H1 (cell line): ENCODE measurements around the gene CDC123. TPM values are rescaled to one million over a fixed set of nuclear protein-coding genes. Genes with fewer than 3 reads are reported as not detected.

Experiments
- CBX5 ChIP-seq: fragments of 300-800, 300-1000 bp; sonication (generic); IDR thresholded peaks from 2 replicates; pipeline ENCODE4 v1.7.1; 2016; ENCODE audit warnings: antibody characterized with exemption, low read length, low read depth
- EP300 ChIP-seq, 2 experiments: IDR thresholded peaks; 1 replicate in 1 of 2; 2 replicates in 1 of 2; pipeline ENCODE4 v1.6.1; 2011 to 2012; ENCODE audit warnings: low read depth in 2 of 2, low read length in 2 of 2, mild to moderate bottlenecking in 2 of 2, borderline replicate concordance in 1 of 2, inconsistent platforms in 1 of 2, moderate library complexity in 1 of 2
- POU5F1 ChIP-seq: IDR thresholded peaks from 2 replicates; pipeline ENCODE4 v1.6.1; 2011; ENCODE audit warnings: low read depth, mild to moderate bottlenecking, low read length, moderate library complexity
- SP2 ChIP-seq: IDR thresholded peaks from 2 replicates; pipeline ENCODE4 v1.6.1; 2012; ENCODE audit warnings: mild to moderate bottlenecking, low read length, inconsistent platforms
- polyA plus RNA-seq, 7 experiments: library from polyadenylated mRNA; depleted of rRNA in 3 of 7; stranded (reverse) in 5 of 7; unstranded in 2 of 7; fragments of >200 nt in 5 of 7; fragments of 200-250 nt in 2 of 7; gene quantifications; 1 replicate in 5 of 7; 2 replicates in 1 of 7; 4 replicates in 1 of 7; pipeline versions ENCODE4 v1.2.1 to v1.2.3, GENCODE V29; 2011 to 2013; ENCODE audit warnings: missing spikeins in 2 of 7, mixed read lengths in 2 of 7
- total RNA-seq: library from RNA; stranded (reverse); fragmentation: NEBNext Ultra II Directional; extraction: Animal tissue kit (Norgen Biotek cat#: 25700); gene quantifications from 2 replicates; pipeline ENCODE4 v1.2.1, GENCODE V29; 2021
- TF ChIP-seq, protein P1 (sequence below): fragments of 300-600 bp; sonication (generic); IDR thresholded peaks from 2 replicates; pipeline ENCODE4 v1.7.1; 2012; ENCODE audit warnings: low read length, moderate library complexity, mild to moderate bottlenecking, inconsistent platforms; ENCODE audit not compliant: insufficient replicate concordance
- TF ChIP-seq, protein P2 (sequence below), 3 experiments: IDR thresholded peaks; 1 replicate in 2 of 3; 2 replicates in 1 of 3; pipeline versions ENCODE4 v1.5.1 to v1.6.1; 2011; ENCODE audit warnings: low read length in 3 of 3, mild to moderate bottlenecking in 3 of 3, inconsistent platforms in 2 of 3, low read depth in 1 of 3, moderate library complexity in 1 of 3; ENCODE audit not compliant: insufficient read depth in 1 of 3; ENCODE audit errors: control extremely low read depth in 1 of 3

CDC123 gene
- total and polyA plus RNA-seq, 2 of the 8 experiments (the other 6 are each of a cell fraction or from before 2014, with no cell fraction given), result 115 to 202 TPM

DNA sequence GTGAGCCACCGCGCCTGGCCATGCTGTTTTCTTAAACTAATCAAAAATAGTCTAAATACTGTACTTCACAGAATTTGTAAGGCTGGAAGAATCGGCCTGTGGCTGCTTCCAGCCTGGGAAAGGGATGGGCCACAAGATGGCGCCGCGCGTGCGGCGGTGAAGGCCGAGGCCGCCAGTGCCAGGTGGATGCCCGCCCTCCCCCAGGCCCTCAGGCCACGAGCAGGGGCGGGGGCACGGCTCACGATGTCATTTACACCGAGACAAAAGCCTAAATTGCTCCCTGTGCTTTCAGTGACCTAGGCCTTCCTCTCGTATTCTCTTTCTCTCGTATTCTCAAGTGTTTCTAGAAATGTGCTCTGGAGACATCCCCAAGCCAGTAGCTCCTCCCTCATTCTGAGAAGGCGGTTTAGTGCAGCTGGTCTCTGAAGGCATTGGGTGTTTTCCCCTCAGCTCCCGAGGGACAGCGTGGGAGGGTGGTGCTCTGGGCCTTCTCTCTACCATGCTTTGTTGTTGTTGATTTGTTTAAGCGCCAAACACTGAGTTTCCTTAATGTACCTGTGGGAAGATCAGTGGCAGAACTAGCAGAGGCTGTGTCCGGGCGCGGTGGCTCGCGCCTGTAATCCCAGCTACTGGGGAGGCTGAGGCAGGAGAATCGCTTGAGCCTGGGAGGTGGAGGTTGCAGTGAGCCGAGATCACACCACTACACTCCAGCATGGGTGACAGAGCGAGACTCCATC, 68.4 kb downstream of the CDC123 start (continued):
- TF ChIP-seq, protein P1, sequence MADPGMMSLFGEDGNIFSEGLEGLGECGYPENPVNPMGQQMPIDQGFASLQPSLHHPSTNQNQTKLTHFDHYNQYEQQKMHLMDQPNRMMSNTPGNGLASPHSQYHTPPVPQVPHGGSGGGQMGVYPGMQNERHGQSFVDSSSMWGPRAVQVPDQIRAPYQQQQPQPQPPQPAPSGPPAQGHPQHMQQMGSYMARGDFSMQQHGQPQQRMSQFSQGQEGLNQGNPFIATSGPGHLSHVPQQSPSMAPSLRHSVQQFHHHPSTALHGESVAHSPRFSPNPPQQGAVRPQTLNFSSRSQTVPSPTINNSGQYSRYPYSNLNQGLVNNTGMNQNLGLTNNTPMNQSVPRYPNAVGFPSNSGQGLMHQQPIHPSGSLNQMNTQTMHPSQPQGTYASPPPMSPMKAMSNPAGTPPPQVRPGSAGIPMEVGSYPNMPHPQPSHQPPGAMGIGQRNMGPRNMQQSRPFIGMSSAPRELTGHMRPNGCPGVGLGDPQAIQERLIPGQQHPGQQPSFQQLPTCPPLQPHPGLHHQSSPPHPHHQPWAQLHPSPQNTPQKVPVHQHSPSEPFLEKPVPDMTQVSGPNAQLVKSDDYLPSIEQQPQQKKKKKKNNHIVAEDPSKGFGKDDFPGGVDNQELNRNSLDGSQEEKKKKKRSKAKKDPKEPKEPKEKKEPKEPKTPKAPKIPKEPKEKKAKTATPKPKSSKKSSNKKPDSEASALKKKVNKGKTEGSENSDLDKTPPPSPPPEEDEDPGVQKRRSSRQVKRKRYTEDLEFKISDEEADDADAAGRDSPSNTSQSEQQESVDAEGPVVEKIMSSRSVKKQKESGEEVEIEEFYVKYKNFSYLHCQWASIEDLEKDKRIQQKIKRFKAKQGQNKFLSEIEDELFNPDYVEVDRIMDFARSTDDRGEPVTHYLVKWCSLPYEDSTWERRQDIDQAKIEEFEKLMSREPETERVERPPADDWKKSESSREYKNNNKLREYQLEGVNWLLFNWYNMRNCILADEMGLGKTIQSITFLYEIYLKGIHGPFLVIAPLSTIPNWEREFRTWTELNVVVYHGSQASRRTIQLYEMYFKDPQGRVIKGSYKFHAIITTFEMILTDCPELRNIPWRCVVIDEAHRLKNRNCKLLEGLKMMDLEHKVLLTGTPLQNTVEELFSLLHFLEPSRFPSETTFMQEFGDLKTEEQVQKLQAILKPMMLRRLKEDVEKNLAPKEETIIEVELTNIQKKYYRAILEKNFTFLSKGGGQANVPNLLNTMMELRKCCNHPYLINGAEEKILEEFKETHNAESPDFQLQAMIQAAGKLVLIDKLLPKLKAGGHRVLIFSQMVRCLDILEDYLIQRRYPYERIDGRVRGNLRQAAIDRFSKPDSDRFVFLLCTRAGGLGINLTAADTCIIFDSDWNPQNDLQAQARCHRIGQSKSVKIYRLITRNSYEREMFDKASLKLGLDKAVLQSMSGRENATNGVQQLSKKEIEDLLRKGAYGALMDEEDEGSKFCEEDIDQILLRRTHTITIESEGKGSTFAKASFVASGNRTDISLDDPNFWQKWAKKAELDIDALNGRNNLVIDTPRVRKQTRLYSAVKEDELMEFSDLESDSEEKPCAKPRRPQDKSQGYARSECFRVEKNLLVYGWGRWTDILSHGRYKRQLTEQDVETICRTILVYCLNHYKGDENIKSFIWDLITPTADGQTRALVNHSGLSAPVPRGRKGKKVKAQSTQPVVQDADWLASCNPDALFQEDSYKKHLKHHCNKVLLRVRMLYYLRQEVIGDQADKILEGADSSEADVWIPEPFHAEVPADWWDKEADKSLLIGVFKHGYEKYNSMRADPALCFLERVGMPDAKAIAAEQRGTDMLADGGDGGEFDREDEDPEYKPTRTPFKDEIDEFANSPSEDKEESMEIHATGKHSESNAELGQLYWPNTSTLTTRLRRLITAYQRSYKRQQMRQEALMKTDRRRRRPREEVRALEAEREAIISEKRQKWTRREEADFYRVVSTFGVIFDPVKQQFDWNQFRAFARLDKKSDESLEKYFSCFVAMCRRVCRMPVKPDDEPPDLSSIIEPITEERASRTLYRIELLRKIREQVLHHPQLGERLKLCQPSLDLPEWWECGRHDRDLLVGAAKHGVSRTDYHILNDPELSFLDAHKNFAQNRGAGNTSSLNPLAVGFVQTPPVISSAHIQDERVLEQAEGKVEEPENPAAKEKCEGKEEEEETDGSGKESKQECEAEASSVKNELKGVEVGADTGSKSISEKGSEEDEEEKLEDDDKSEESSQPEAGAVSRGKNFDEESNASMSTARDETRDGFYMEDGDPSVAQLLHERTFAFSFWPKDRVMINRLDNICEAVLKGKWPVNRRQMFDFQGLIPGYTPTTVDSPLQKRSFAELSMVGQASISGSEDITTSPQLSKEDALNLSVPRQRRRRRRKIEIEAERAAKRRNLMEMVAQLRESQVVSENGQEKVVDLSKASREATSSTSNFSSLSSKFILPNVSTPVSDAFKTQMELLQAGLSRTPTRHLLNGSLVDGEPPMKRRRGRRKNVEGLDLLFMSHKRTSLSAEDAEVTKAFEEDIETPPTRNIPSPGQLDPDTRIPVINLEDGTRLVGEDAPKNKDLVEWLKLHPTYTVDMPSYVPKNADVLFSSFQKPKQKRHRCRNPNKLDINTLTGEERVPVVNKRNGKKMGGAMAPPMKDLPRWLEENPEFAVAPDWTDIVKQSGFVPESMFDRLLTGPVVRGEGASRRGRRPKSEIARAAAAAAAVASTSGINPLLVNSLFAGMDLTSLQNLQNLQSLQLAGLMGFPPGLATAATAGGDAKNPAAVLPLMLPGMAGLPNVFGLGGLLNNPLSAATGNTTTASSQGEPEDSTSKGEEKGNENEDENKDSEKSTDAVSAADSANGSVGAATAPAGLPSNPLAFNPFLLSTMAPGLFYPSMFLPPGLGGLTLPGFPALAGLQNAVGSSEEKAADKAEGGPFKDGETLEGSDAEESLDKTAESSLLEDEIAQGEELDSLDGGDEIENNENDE, result no peak
- TF ChIP-seq, protein P2, sequence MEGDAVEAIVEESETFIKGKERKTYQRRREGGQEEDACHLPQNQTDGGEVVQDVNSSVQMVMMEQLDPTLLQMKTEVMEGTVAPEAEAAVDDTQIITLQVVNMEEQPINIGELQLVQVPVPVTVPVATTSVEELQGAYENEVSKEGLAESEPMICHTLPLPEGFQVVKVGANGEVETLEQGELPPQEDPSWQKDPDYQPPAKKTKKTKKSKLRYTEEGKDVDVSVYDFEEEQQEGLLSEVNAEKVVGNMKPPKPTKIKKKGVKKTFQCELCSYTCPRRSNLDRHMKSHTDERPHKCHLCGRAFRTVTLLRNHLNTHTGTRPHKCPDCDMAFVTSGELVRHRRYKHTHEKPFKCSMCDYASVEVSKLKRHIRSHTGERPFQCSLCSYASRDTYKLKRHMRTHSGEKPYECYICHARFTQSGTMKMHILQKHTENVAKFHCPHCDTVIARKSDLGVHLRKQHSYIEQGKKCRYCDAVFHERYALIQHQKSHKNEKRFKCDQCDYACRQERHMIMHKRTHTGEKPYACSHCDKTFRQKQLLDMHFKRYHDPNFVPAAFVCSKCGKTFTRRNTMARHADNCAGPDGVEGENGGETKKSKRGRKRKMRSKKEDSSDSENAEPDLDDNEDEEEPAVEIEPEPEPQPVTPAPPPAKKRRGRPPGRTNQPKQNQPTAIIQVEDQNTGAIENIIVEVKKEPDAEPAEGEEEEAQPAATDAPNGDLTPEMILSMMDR (IDR thresholded peaks at IDR 0.05; ENCODE audit: control extremely low read depth in 1 of 3, insufficient read depth in 1 of 3, low read depth in 1 of 3, low read length in 3 of 3), result peak; percentile 78 to 91 (median 81)
- TF ChIP-seq POU5F1 (no peak), EP300 (IDR thresholded peaks at IDR 0.05; ENCODE audit: borderline replicate concordance in 1 of 2, low read depth in 2 of 2, low read length in 2 of 2) (peak in 1 of 2 experiments; percentile 23; a peak in 1 of 3 replicates), SP2 (no peak), CBX5 (no peak)
